EH (cell line): Measurements from ENCODE around the gene CASTOR1.

Experiments used
- DNase-seq: peaks from one replicate; pipeline ENCODE4 v3.0.0-alpha.2; 2015; ENCODE audit warnings: low read depth

The CASTOR1 gene

DNA sequence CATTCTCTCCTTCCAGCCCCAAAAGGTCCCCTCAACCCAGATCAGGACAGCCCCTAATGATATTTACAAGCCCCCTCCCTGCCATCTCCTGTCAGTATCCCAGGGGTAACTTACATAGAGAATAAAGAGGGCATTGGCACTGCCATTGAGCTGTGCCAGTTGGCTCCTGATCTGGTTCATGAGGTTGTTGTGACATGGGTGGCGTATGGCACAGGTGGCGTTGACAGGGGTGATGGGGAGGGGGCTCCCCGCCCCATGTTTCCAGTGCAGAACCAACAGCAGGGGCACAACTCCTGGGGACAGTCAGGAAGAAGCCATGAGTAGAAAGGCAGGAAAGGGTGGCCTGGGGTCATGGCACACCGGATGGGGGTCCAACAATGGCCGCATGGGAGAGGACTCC is 44.7 kb downstream of the CASTOR1 start:
- no peak for DNase-seq

DNA sequence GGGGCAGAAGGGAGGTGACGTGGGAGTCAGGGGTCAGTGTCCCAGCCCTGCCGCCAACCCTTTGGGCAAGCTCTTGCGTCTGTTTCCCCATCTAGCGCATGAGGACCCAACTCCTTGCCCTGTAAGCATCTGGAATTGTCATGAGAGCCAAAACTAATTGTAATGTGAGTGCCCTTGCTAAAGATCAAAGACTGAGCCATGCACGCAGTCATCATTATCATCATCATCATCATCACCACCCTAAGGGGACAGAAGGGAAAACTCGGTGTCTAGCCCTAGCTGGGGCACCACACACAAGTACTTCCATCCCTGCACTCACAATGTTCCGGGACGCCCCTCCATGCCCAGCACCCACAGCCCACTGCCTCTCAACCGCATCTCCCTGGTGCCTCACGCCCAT is 45.2 kb downstream of the CASTOR1 start:
- DNase-seq: no peak

DNA sequence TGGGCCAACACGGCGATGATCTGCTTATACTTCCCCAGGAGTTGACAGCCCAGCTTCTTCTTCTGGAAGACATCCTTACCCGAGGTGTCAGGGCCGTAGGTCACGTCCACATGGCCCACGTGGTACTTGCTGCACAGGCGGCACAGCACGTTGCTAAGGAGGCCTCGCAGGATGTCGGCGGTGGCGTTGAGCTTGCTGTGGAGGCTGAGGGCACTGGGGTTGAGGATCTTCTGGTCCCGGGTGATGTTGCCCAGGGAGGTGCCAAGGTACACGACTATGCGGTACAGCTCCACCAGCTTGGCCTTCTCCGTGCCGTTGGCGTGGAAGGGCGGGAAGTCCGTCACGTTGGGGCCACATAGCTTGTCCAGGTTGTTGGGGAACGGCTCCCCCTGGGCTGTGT is 45.6 kb downstream of the CASTOR1 start:
- no peak for DNase-seq

DNA sequence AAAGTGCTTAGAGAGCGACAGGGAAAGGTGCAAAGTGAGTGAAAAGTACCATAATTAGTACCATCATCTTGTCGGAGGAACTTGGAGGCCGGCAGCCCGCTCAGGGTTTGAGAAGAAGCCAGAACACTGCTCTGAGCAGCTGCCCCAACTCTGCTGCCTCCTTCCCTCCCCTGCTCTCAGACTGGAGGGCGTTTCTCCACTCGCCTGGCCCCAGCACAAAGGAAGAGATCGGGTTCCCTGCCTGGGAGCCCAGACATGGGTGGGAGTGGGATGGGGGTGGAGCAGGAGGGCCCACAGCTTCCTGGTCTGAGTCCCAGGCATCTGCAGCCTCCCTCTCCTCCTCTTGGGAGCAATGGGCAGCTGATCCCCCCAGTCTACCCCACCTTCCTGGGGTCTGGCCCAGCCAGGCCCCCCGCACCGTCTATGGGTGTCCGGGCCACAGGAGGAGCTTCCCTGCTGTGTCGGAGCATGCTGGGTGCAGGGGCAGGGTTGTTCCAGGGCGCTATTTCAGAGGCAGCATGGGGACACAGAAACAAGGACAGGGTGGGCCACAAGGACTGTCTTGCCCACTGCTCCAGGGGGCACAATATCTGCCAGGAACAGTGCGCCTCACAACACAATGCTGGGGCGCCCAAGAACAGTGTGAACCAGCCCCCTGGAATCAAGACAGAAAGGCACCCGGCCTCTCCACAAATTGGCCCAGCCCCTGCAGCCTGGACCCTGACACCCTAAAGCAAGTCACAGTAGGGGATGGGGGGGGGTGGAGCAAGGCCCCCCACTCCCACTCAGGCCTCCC is 47.5 kb downstream of the CASTOR1 start:
- no peak for DNase-seq

DNA sequence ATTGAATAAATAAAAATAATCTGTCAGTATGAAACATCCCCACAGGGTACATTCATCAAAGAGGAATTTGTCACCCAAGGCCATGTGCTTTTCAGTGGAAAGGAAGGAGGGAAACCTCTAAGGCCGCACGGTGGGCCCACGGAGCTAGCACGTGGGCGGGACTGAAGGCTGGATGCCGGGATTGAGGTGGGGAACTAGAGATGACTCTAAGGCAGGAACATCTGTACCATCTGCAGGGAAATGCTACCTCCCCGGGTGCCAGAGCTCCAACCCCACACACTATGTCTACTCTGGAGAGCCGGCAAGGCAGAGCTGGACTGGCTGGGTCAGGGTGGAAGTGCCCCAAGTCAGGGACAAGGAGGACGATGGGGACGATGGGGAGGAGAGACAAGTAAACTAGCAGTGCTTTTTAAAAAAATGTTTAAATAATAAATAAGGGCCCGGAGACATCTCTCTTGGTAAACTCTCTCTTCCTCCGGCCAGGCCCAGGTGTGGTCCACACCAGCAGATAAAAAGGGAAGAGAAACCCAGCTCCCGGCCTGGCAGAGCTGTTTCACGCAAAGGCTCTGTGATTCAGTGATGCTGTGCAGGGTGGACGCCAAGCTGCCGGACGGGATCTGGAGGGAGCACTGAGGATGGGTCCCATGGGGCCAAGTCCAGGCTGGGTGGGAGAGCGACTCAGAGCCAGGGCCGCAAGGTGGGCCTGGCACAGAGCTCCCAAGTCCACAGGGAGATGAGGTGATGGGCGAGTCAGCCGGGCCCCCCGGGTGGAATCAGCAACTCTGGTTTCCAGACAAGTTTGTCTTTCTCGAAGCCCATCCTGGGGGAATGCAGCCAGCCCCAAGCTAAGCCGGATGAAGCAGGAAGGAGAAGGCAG is 48.5 kb downstream of the CASTOR1 start:
- DNase-seq: no peak

DNA sequence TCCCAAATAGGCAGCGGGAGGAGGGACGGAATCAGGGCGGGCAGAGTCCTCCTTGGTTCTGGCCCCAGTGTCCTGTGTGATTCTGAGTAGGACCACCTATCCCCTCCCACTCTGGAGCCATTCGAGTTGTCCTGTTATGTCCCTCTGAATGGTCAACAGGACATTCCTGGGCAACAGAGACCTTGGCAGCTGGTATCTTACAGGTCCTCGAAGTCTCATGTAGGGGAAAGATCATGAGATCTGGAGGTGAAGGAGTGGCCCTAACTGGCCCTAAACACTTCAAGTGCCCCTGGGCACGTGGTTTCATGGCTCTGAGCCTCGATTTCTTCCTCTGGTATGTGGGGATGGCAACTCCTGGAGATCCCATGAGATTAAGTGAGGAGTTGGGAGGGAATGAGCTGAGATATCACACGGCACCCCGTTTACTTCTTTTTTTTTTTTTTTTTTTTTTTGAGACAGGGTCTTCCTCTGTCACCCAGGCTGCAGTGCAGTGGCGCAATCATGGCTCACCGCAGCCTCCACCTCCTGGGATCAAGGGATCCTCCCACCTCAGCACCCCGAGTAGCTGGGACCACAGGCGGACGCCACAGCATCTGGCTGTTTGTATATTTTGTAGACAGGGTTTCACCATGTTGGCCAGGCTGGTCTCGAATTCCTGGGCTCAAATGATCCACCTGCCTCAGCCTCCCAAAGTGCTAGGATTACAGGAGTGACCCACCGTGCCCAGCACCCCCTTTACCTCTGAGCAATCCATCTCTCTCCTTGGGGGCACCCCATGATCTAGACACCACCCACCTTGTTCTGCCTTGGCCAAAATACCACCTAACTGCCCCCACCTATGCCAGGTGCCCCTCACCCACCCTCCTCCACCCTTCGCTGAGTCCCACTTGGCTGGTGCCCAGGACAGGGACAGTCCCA is 49.6 kb downstream of the CASTOR1 start:
- DNase-seq: no peak

DNA sequence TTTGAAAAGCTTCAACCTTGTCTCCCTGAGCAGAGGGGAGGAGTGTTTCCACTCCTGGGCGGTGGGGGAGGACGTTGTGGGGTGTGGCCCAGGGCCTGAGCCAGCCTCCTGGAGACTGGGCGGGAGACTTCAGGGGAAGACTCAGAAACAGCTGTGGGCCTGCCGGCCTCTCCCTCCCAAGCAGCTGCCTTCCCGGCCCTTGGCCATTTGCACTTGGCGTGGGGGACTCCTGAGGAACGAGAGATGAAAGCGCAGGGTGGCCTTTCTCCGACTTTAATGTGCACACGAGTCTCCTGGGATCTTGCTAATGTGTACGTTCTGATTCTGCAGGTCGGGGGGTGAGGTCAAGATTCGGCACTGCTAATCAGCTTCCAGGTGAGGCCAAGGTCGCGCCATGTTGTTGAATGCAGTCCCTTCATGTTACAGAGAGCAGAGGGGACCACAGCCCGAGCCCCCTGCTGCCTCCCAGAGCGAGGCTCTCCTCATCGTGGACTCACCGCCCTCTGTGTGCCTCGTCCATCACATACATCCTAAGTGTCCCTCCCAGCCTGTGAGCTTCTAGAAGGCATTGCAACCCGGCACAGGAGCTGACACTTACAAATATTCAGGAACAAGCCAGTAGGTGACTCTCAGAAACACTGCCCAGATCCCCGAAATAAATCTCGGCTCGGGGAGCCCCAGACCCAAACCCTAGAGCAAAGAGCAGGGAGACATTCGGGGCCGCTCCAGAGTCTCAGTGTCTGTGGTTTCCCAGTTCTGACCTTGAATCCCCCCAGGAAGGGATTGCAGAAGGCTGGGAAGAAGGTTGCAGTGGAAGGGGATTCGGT is 50.4 kb downstream of the CASTOR1 start:
- DNase-seq: no peak

DNA sequence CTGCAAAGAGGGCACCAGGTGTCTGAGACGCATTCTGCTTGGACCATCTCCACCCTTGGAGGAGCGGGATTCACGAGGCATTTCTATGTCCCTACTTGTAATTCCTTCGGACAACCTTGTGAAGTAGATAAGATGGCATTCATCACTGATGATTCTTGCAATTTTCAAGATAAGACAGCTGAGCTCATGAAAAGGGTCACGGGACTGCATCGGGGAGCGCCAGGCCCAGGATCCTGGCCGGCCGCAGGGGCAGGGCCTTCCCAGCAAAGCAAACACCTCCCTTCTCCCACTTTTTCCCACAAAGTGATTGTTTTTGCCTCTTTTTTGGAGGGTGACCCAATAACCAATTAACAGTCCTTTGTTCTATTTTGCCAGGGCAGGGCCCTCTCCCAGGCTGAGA is 51.2 kb downstream of the CASTOR1 start:
- no peak for DNase-seq

DNA sequence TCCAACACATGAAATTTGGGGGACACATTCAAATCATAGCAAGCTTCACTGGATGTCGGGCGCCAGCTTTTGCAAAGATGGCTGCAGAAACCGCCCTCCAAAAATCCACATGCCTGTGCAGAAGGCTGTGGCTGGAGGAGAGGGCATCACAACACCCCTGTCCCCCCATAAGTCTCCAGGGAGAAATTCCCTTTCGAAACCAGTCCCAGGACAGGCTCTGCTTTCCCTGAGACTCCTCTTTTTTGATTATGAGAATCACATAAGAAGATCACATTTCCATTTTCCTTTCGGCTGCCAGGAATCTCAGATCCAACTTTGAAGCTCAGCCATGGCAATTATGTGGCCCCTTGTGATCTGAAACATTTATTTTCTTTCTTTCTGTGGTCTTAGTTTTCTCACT is 52.4 kb downstream of the CASTOR1 start:
- DNase-seq: no peak

DNA sequence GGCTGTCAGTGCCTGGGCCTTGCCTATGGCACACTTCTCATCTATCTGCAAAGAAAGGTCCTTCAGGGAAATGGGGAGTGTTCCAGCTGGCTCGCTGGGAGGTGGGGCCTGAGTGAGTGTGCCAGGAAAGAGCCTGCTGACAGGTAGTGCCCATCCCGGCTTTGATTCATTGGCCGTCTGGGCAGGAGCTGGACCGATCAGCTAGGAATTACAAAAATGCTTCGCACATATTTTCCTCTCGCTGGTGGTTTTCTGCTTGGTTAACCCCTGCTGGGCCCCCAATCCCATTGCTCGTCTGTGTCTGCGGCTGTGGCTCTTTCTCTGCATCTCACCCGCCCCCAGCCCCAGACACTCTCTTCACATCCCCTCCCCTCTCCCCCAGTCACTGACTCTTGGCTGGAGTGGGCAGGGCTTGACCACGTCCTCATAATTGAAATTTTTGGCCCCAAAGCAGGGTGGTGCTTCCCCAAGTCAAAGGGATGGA is 53.6 kb downstream of the CASTOR1 start:
- peak; percentile 92 for DNase-seq
